Caco-2 (cell line): ENCODE results near the gene KCNH3. TPM values are rescaled to one million over a fixed set of nuclear protein-coding genes. Genes with fewer than 3 reads are reported as not detected.

ENCODE experiments used
- BruUV-seq: library from RNA; stranded (reverse); fragments of 400-500 nt; replicated peaks from 2 replicates; lab custom pipeline; 2021; lab: Mats Ljungman, UMichigan
- CTCF ChIA-PET: fragments of 300-600 bp; sonication (Branson Sonifier 250); formaldehyde crosslinking; loops from one replicate; lab custom pipeline; 2022; ENCODE audit warnings: antibody characterized with exemption; lab: Charles Lee
- POLR2A ChIA-PET: fragments of 300-600 bp; sonication (Branson Sonifier 250); formaldehyde crosslinking; loops from one replicate; lab custom pipeline; 2022; ENCODE audit warnings: antibody characterized with exemption; lab: Charles Lee
- DNase-seq, 2 experiments: peaks; one replicate each; pipeline versions ENCODE4 v3.0.0 to v3.0.0-alpha.2; 2020 to 2022
- H3K27me3 ChIP-seq: replicated peaks from 2 replicates; pipeline ENCODE4 v1.6.0; 2011; ENCODE audit warnings: low read length; ENCODE audit not compliant: control insufficient read depth, insufficient read depth
- H3K36me3 ChIP-seq: 2 replicates; pipeline ENCODE4 v1.5.1; 2011; ENCODE audit warnings: low read length; ENCODE audit not compliant: control insufficient read depth, insufficient read depth
- H3K4me1 ChIP-seq: fragments of 250-450 bp; sonication (Bioruptor Pico); 2 replicates; pipeline ENCODE4 v1.5.1; 2020; ENCODE audit warnings: mild to moderate bottlenecking
- H3K4me3 ChIP-seq: 2 replicates; pipeline ENCODE4 v1.5.1; 2011; ENCODE audit warnings: low read depth, mild to moderate bottlenecking, control low read depth, low read length
- H3K9me3 ChIP-seq: fragments of 250-450 bp; sonication (Bioruptor Pico); 2 replicates; pipeline ENCODE4 v1.5.1; 2020; ENCODE audit warnings: mild to moderate bottlenecking, moderate library complexity
- H3K27ac Mint-ChIP-seq: one replicate; pipeline ENCODE4 v1.8.0; 2022; ENCODE audit warnings: mixed read lengths; ENCODE audit not compliant: unreplicated experiment
- H3K27me3 Mint-ChIP-seq: one replicate; pipeline ENCODE4 v1.8.0; 2022; ENCODE audit warnings: mixed read lengths; ENCODE audit not compliant: insufficient read depth, unreplicated experiment
- H3K36me3 Mint-ChIP-seq: one replicate; pipeline ENCODE4 v1.8.0; 2022; ENCODE audit warnings: mild to moderate bottlenecking, mixed read lengths; ENCODE audit not compliant: insufficient read depth, unreplicated experiment
- H3K4me1 Mint-ChIP-seq: one replicate; pipeline ENCODE4 v1.8.0; 2022; ENCODE audit warnings: low read depth, mixed read lengths; ENCODE audit not compliant: unreplicated experiment
- H3K4me3 Mint-ChIP-seq: one replicate; pipeline ENCODE4 v1.8.0; 2022; ENCODE audit warnings: mild to moderate bottlenecking, moderate library complexity, mixed read lengths; ENCODE audit not compliant: unreplicated experiment
- H3K9me3 Mint-ChIP-seq: one replicate; pipeline ENCODE4 v1.8.0; 2022; ENCODE audit warnings: mixed read lengths; ENCODE audit not compliant: unreplicated experiment
- CTCF ChIP-seq, 2 experiments: fragments of 200-600 bp in 1 of 2; IDR thresholded peaks; 1 replicate in 1 of 2; 2 replicates in 1 of 2; pipeline versions ENCODE4 v1.5.1 to v1.8.0; 2011 to 2022; ENCODE audit warnings: antibody characterized with exemption in 1 of 2, control low read depth in 1 of 2, inconsistent platforms in 1 of 2, low read depth in 1 of 2, low read length in 1 of 2, mild to moderate bottlenecking in 1 of 2, moderate library complexity in 1 of 2; ENCODE audit not compliant: insufficient read depth in 1 of 2, severe bottlenecking in 1 of 2, unreplicated experiment in 1 of 2
- intact Hi-C: fragments of 100-400 bp; cut with micrococcal nuclease; formaldehyde crosslinking; loops from one replicate; pipeline ENCODE4 v1.10.0; 2022; ENCODE audit not compliant: unreplicated experiment
- total RNA-seq: library from RNA; stranded (reverse); gene quantifications from 2 replicates; pipeline ENCODE4 v1.2.3, GENCODE V29; 2022

KCNH3 gene
- total RNA-seq, 1 experiment from 2014 or later, result 0.27 TPM

GRCh38 chr12:49534731-49535278, 4.0 kb upstream of the KCNH3 start:
- CTCF ChIA-PET, result interaction anchor here (0.6 to 1.2 kb wide), 3 partner anchors 10 to 187 kb away, joined by 3 to 4 read pairs (median 3); no protein-coding TSS in a partner anchor
- no TSS peak for BruUV-seq

DNA sequence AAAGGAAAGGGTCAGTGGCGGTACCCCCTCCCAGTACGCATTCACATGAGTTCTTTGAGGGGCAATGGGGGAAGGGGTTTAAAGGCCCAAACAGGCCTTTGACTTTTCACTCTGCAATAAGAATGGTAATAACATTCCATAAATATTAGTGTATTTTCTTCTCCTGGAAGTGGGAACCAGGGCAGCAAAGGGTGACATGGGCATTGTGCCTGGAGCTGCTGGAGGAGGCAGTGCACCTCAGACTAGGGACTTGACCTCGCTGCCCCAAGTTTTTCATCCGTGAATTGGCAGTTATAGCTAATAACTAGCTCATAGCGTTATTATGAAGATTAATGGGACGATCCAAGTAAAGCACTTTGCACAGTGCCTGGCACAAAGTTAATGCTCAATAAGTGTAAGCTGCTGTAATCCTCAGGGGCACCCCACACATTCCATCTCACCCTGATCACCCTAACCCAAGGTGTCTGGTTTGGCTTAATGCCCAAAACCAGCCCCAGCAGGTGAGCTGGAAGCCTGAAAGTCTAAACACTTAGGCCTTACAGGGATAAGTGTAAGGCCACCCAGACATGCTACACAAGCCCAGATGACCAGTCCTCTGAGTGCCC, 2.8 kb upstream of the KCNH3 start:
- DNase-seq, result no peak
- no peak for TF ChIP-seq CTCF (IDR thresholded peaks at IDR 0.05; ENCODE audit: insufficient read depth in 1 of 2, low read depth in 1 of 2, low read length in 1 of 2, severe bottlenecking in 1 of 2, unreplicated experiment in 1 of 2)
- peaks cover 10% of the 10 kb centered on the region for H3K27me3 Mint-ChIP-seq
- Histone ChIP-seq H3K36me3 (no peaks in the 10 kb centered on the region), H3K4me1 (peaks cover 10% of the 10 kb centered on the region), H3K27me3 (peaks cover 4% of the 10 kb centered on the region; the same call in 1 of the 2 replicates), H3K4me3 (no peak overlapping the region), H3K9me3 (no peaks in the 10 kb centered on the region)
- no peak overlapping the region for H3K4me3 Mint-ChIP-seq
- H3K9me3 Mint-ChIP-seq, result no peaks in the 10 kb centered on the region
- intact Hi-C loops, result no loop called here
- H3K27ac Mint-ChIP-seq, result no peak overlapping the region
- no peaks in the 10 kb centered on the region for H3K36me3 Mint-ChIP-seq
- no TSS peak for BruUV-seq
- H3K4me1 Mint-ChIP-seq, result no peaks in the 10 kb centered on the region
- ChIA-PET POLR2A (interaction anchor here (0.6 kb wide), 1 partner anchor 22 kb away, joined by 5 read pairs; no protein-coding TSS in a partner anchor), CTCF (interaction anchor here (1.2 kb wide), 1 partner anchor 9 kb away, joined by 4 read pairs; no protein-coding TSS in a partner anchor)

More at GRCh38 chr12:49534731-49535278, 4.0 kb upstream of the KCNH3 start:
- H3K36me3 ChIP-seq, result no peaks in the 10 kb centered on the region
- H3K36me3 Mint-ChIP-seq, result peaks cover under 1% of the 10 kb centered on the region
- peaks cover 10% of the 10 kb centered on the region for H3K4me1 ChIP-seq
- no peak for DNase-seq
- no peak overlapping the region for H3K4me3 ChIP-seq
- intact Hi-C loops, result no loop called here
- H3K27ac Mint-ChIP-seq, result no peak overlapping the region
- H3K4me3 Mint-ChIP-seq, result no peak overlapping the region
- POLR2A ChIA-PET, result no interaction called here
- H3K9me3 ChIP-seq, result no peaks in the 10 kb centered on the region
- TF ChIP-seq CTCF (IDR thresholded peaks at IDR 0.05; ENCODE audit: insufficient read depth in 1 of 2, low read depth in 1 of 2, low read length in 1 of 2, severe bottlenecking in 1 of 2, unreplicated experiment in 1 of 2), result no peak
- H3K27me3 ChIP-seq, result peaks cover 4% of the 10 kb centered on the region; the same call in 1 of the 2 replicates
- H3K9me3 Mint-ChIP-seq, result no peaks in the 10 kb centered on the region
- H3K27me3 Mint-ChIP-seq, result peaks cover 6% of the 10 kb centered on the region
- no peaks in the 10 kb centered on the region for H3K4me1 Mint-ChIP-seq

DNA sequence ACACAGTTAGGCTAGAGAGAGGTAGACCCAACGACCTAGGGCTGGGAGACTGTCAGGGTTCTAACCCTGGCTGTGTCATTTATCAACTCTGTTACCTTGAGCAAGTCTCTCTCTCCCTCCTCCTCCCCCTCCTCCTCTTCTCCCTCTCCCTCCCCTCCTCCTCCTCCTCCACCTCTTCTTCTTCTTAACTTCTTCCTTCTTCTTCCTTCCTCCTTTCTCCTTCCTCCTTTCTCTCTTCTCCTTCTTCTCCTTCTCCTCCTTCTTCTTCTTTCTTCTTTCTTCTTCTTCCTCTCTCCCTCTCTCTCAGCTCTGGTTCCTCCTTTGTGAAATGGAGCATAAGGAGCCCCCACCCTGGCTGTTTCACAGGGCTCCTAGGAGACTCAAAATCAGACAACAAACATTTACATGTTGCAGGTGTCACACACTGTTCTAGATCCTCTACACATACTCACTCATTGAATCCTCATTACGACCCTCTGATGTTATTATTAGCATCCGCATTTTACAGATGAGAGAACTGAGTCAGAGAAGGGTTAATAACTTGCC, 2.2 kb upstream of the KCNH3 start:
- no peaks in the 10 kb centered on the region for H3K36me3 Mint-ChIP-seq
- Histone ChIP-seq H3K36me3 (no peaks in the 10 kb centered on the region), H3K4me3 (no peak overlapping the region), H3K27me3 (peaks cover 4% of the 10 kb centered on the region; the same call in 1 of the 2 replicates), H3K4me1 (peaks cover 10% of the 10 kb centered on the region), H3K9me3 (no peaks in the 10 kb centered on the region)
- ChIA-PET CTCF (no interaction called here), POLR2A (interaction anchor here (0.6 to 0.7 kb wide), 4 partner anchors 22 to 314 kb away, joined by 5 to 12 read pairs (median 7); no protein-coding TSS in a partner anchor)
- H3K4me3 Mint-ChIP-seq, result no peak overlapping the region
- H3K9me3 Mint-ChIP-seq, result no peaks in the 10 kb centered on the region
- no peak for DNase-seq
- H3K27me3 Mint-ChIP-seq, result peaks cover 10% of the 10 kb centered on the region
- intact Hi-C loops, result no loop called here
- no peaks in the 10 kb centered on the region for H3K4me1 Mint-ChIP-seq
- no peak for TF ChIP-seq CTCF (IDR thresholded peaks at IDR 0.05; ENCODE audit: insufficient read depth in 1 of 2, low read depth in 1 of 2, low read length in 1 of 2, severe bottlenecking in 1 of 2, unreplicated experiment in 1 of 2)
- no peak overlapping the region for H3K27ac Mint-ChIP-seq
- no TSS peak for BruUV-seq
